ENCODE results near the gene IQCF6.
"Not testable (repeated sequence)": the region's sequence is repeated elsewhere in the genome, so short reads cannot be mapped to it uniquely, and the experiment has no call there.

IQCF6 gene

GRCh38 chr3:51779137-51779536, at the start of gene IQCF6:
IQCF6 (minus strand) TSS chr3:51779237; CDS start chr3:51779224, 13 bp downstream.
- no peak for DNase-seq (ENCODE audit: low read depth)

GRCh38 chr3:51828297-51828696, 49.3 kb upstream of the IQCF6 start:
- no peak for DNase-seq (ENCODE audit: low read depth)

GRCh38 chr3:51819709-51820406, 40.8 kb upstream of the IQCF6 start:
- peak; percentile 23 for DNase-seq (ENCODE audit: low read depth)

GRCh38 chr3:51819151-51819550, 40.1 kb upstream of the IQCF6 start:
- no peak for DNase-seq (ENCODE audit: low read depth)

- DNase-seq (ENCODE audit: low read depth), result no peak
Measured at GRCh38 chr3:51817375-51817774, 38.3 kb upstream of the IQCF6 start.

GRCh38 chr3:51816723-51817122, 37.7 kb upstream of the IQCF6 start:
- no peak for DNase-seq (ENCODE audit: low read depth)

GRCh38 chr3:51815614-51816013, 36.6 kb upstream of the IQCF6 start:
- DNase-seq (ENCODE audit: low read depth), result no peak

- no peak for DNase-seq (ENCODE audit: low read depth)
Measured at GRCh38 chr3:51814034-51814433, 35.0 kb upstream of the IQCF6 start.

GRCh38 chr3:51813539-51813938, 34.5 kb upstream of the IQCF6 start:
- DNase-seq (ENCODE audit: low read depth), result no peak

- no peak for DNase-seq (ENCODE audit: low read depth)
Measured at GRCh38 chr3:51808934-51809333, 29.9 kb upstream of the IQCF6 start.

- DNase-seq (ENCODE audit: low read depth), result no peak
Measured at GRCh38 chr3:51802106-51802703, 23.2 kb upstream of the IQCF6 start.

GRCh38 chr3:51800750-51801125, 21.7 kb upstream of the IQCF6 start:
- DNase-seq (ENCODE audit: low read depth), result no peak

GRCh38 chr3:51799879-51800749, 21.1 kb upstream of the IQCF6 start:
- peak; percentile 75 for DNase-seq (ENCODE audit: low read depth)

- DNase-seq (ENCODE audit: low read depth), result no peak
Measured at GRCh38 chr3:51798411-51798963, 19.4 kb upstream of the IQCF6 start.

GRCh38 chr3:51796854-51797253, 17.8 kb upstream of the IQCF6 start:
- DNase-seq (ENCODE audit: low read depth), result no peak

- no peak for DNase-seq (ENCODE audit: low read depth)
Measured at GRCh38 chr3:51794206-51794605, 15.2 kb upstream of the IQCF6 start.

- DNase-seq (ENCODE audit: low read depth), result no peak
Measured at GRCh38 chr3:51792206-51792605, 13.2 kb upstream of the IQCF6 start.

GRCh38 chr3:51789437-51789836, 10.4 kb upstream of the IQCF6 start:
- DNase-seq (ENCODE audit: low read depth), result no peak

- DNase-seq (ENCODE audit: low read depth), result not testable (repeated sequence)
Measured at GRCh38 chr3:51787576-51787975, 8.5 kb upstream of the IQCF6 start.

GRCh38 chr3:51786267-51786666, 7.2 kb upstream of the IQCF6 start:
- DNase-seq (ENCODE audit: low read depth), result no peak

- DNase-seq (ENCODE audit: low read depth), result no peak
Measured at GRCh38 chr3:51778554-51778953, 483 bp downstream of the IQCF6 start.

- no peak for DNase-seq (ENCODE audit: low read depth)
Measured at GRCh38 chr3:51777985-51778384, 1.1 kb downstream of the IQCF6 start.

All from ELR (cell line).